ENCODE results near the gene PRKG1. TPM values are rescaled to one million over a fixed set of nuclear protein-coding genes. Genes with fewer than 3 reads are reported as not detected.

Gene PRKG1
- total RNA-seq, 4 donors from 2014 or later = 24.5 to 46.1 (median 37.1) TPM

- TF ChIP-seq CTCF (IDR thresholded peaks at IDR 0.05) (no peak), POLR2A (IDR thresholded peaks at IDR 0.05; ENCODE audit: low read depth) (no peak), POLR2AphosphoS5 (IDR thresholded peaks at IDR 0.05) (no peak), EP300 (IDR thresholded peaks at IDR 0.05) (no peak)
- Histone ChIP-seq H3K9me3 (no peaks in the 10 kb centered on the region), H3K27me3 (no peaks in the 10 kb centered on the region), H3K36me3 (no peaks in the 10 kb centered on the region), H3K27ac (replicated peaks in 1 of 4) (no peak overlapping the region), H3K4me1 (peaks cover 0 to 15% (median 5%) of the 10 kb centered on the region in 4 donors), H3K4me3 (no peak overlapping the region)
- no peak for DNase-seq (ENCODE audit: extremely low spot score)
- WGBS = 66% methylated on average over 2 of the region's 2 CpGs
- intact Hi-C loops (cut with DNase I) = no loop called here
These were observed 966.2 kb downstream of the PRKG1 start for GRCh38 chr10:52040486-52040885.

- intact Hi-C loops (cut with DNase I) = no loop called here
These were observed 969.5 kb downstream of the PRKG1 start for GRCh38 chr10:52043811-52044210.

GRCh38 chr10:52048051-52048450, 973.8 kb downstream of the PRKG1 start:
- Histone ChIP-seq H3K27ac (replicated peaks in 1 of 4) (no peak overlapping the region), H3K27me3 (no peaks in the 10 kb centered on the region), H3K9me3 (no peaks in the 10 kb centered on the region), H3K4me3 (no peak overlapping the region), H3K36me3 (no peaks in the 10 kb centered on the region), H3K4me1 (peaks cover 0 to 4% (median 0%) of the 10 kb centered on the region in 4 donors)
- TF ChIP-seq CTCF (IDR thresholded peaks at IDR 0.05) (no peak), POLR2A (IDR thresholded peaks at IDR 0.05; ENCODE audit: low read depth) (no peak), POLR2AphosphoS5 (IDR thresholded peaks at IDR 0.05) (no peak), EP300 (IDR thresholded peaks at IDR 0.05) (no peak)
- intact Hi-C loops (cut with DNase I) = no loop called here
- no peak for DNase-seq (ENCODE audit: extremely low spot score)

More at GRCh38 chr10:52043811-52044210, 969.5 kb downstream of the PRKG1 start:
- Histone ChIP-seq H3K9me3 (no peaks in the 10 kb centered on the region), H3K4me3 (no peak overlapping the region), H3K36me3 (no peaks in the 10 kb centered on the region), H3K27ac (replicated peaks in 1 of 4) (no peak overlapping the region), H3K4me1 (peaks cover 0 to 15% (median 5%) of the 10 kb centered on the region in 4 donors), H3K27me3 (no peaks in the 10 kb centered on the region)
- TF ChIP-seq POLR2A (IDR thresholded peaks at IDR 0.05; ENCODE audit: low read depth) (no peak), POLR2AphosphoS5 (IDR thresholded peaks at IDR 0.05) (no peak), CTCF (IDR thresholded peaks at IDR 0.05) (no peak), EP300 (IDR thresholded peaks at IDR 0.05) (no peak)
- DNase-seq (ENCODE audit: extremely low spot score) = no peak

GRCh38 chr10:52050429-52051047, 976.3 kb downstream of the PRKG1 start:
- DNase-seq (ENCODE audit: extremely low spot score) = no peak
- no peaks in the 10 kb centered on the region for H3K9me3 ChIP-seq
- no peaks in the 10 kb centered on the region for H3K36me3 ChIP-seq
- H3K4me1 ChIP-seq = no peaks in the 10 kb centered on the region
- intact Hi-C loops (cut with DNase I) = no loop called here
- WGBS = 79% methylated on average over 3 of the region's 3 CpGs
- TF ChIP-seq POLR2AphosphoS5 (IDR thresholded peaks at IDR 0.05) = no peak
- TF ChIP-seq CTCF (IDR thresholded peaks at IDR 0.05) = no peak
- H3K27me3 ChIP-seq = no peaks in the 10 kb centered on the region
- no peak overlapping the region for H3K4me3 ChIP-seq
- no peak overlapping the region for H3K27ac ChIP-seq (replicated peaks in 1 of 4)

- Histone ChIP-seq H3K4me1 (no peaks in the 10 kb centered on the region), H3K36me3 (no peaks in the 10 kb centered on the region), H3K9me3 (no peaks in the 10 kb centered on the region), H3K27ac (replicated peaks in 1 of 4) (no peak overlapping the region), H3K4me3 (no peak overlapping the region), H3K27me3 (no peaks in the 10 kb centered on the region)
- intact Hi-C loops (cut with DNase I) = no loop called here
- TF ChIP-seq POLR2AphosphoS5 (IDR thresholded peaks at IDR 0.05) (no peak), POLR2A (IDR thresholded peaks at IDR 0.05; ENCODE audit: low read depth) (no peak), CTCF (IDR thresholded peaks at IDR 0.05) (no peak), EP300 (IDR thresholded peaks at IDR 0.05) (no peak)
- DNase-seq (ENCODE audit: extremely low spot score) = no peak
- 88% methylated on average over 5 of the region's 5 CpGs for WGBS
These were observed 979.2 kb downstream of the PRKG1 start for GRCh38 chr10:52053497-52053896.

Data from esophagus muscularis mucosa (tissue), 4 donors.